NCI-H1694 (cell line): ENCODE results near the gene PPP2R5A.
"Not testable (repeated sequence)": the region's sequence is repeated elsewhere in the genome, so short reads cannot be mapped to it uniquely, and the experiment has no call there.

ENCODE experiments used
- DNase-seq: peaks from one replicate; lab custom pipeline; 2025; lab: John Stamatoyannopoulos, UW

PPP2R5A gene

GRCh38 chr1:212355230-212355969 is 70.2 kb downstream of the PPP2R5A start:
- no peak for DNase-seq

GRCh38 chr1:212359794-212360479 is 74.7 kb downstream of the PPP2R5A start:
- DNase-seq: no peak

- DNase-seq: no peak
Observed at GRCh38 chr1:212364985-212365384, 79.8 kb downstream of the PPP2R5A start.

GRCh38 chr1:212366901-212367300 is 81.7 kb downstream of the PPP2R5A start:
- no peak for DNase-seq

- no peak for DNase-seq
Observed at GRCh38 chr1:212367474-212368072, 82.4 kb downstream of the PPP2R5A start.

- DNase-seq: peak; percentile 7
Observed at GRCh38 chr1:212368073-212368484, 82.9 kb downstream of the PPP2R5A start.

GRCh38 chr1:212375986-212376385 is 90.8 kb downstream of the PPP2R5A start:
- DNase-seq: no peak

GRCh38 chr1:212377644-212378043 is 92.4 kb downstream of the PPP2R5A start:
- no peak for DNase-seq

- no peak for DNase-seq
Observed at GRCh38 chr1:212379366-212379765, 94.2 kb downstream of the PPP2R5A start.

- DNase-seq: no peak
Observed at GRCh38 chr1:212381397-212382035, 96.3 kb downstream of the PPP2R5A start.

GRCh38 chr1:212386029-212386428 is 100.8 kb downstream of the PPP2R5A start:
- no peak for DNase-seq

- DNase-seq: no peak
Observed at GRCh38 chr1:212388985-212389716, 103.9 kb downstream of the PPP2R5A start.

GRCh38 chr1:212395678-212396437 is 110.6 kb downstream of the PPP2R5A start:
- not testable (repeated sequence) for DNase-seq

GRCh38 chr1:212396638-212397037 is 111.4 kb downstream of the PPP2R5A start:
- no peak for DNase-seq

GRCh38 chr1:212397171-212397570 is 112.0 kb downstream of the PPP2R5A start:
- DNase-seq: no peak

GRCh38 chr1:212401042-212401441 is 115.8 kb downstream of the PPP2R5A start:
- no peak for DNase-seq

- no peak for DNase-seq
Observed at GRCh38 chr1:212401838-212402582, 116.8 kb downstream of the PPP2R5A start.

GRCh38 chr1:212402666-212403321 is 117.6 kb downstream of the PPP2R5A start:
- DNase-seq: no peak

GRCh38 chr1:212410231-212410820 is 125.1 kb downstream of the PPP2R5A start:
- DNase-seq: no peak
